ENCODE data around the gene BOK.
"Not testable (repeated sequence)": the region's sequence is repeated elsewhere in the genome, so short reads cannot be mapped to it uniquely, and the experiment has no call there.

BOK gene

GRCh38 chr2:241572915-241573651 lies 14.5 kb downstream of the BOK start:
- DNase-seq (ENCODE audit: low read depth): not testable (repeated sequence)

- DNase-seq (ENCODE audit: low read depth): no peak
Measured at GRCh38 chr2:241573741-241574140, 15.2 kb downstream of the BOK start.

GRCh38 chr2:241574911-241575623 lies 16.5 kb downstream of the BOK start:
- DNase-seq (ENCODE audit: low read depth): no peak

GRCh38 chr2:241575624-241576292 lies 17.2 kb downstream of the BOK start:
- no peak for DNase-seq (ENCODE audit: low read depth)

- no peak for DNase-seq (ENCODE audit: low read depth)
Measured at GRCh38 chr2:241576293-241576654, 17.7 kb downstream of the BOK start.

- DNase-seq (ENCODE audit: low read depth): peak; percentile 21
Measured at GRCh38 chr2:241577413-241578122, 19.0 kb downstream of the BOK start.

GRCh38 chr2:241579281-241579680 lies 20.7 kb downstream of the BOK start:
- DNase-seq (ENCODE audit: low read depth): no peak

GRCh38 chr2:241582328-241582727 lies 23.8 kb downstream of the BOK start:
- no peak for DNase-seq (ENCODE audit: low read depth)

GRCh38 chr2:241582806-241583205 lies 24.3 kb downstream of the BOK start:
- no peak for DNase-seq (ENCODE audit: low read depth)

GRCh38 chr2:241584436-241584835 lies 25.9 kb downstream of the BOK start:
- DNase-seq (ENCODE audit: low read depth): no peak

- DNase-seq (ENCODE audit: low read depth): no peak
Measured at GRCh38 chr2:241586564-241587264, 28.2 kb downstream of the BOK start.

GRCh38 chr2:241589863-241590262 lies 31.3 kb downstream of the BOK start:
- not testable (repeated sequence) for DNase-seq (ENCODE audit: low read depth)

- DNase-seq (ENCODE audit: low read depth): not testable (repeated sequence)
Measured at GRCh38 chr2:241590496-241591455, 32.2 kb downstream of the BOK start.

- DNase-seq (ENCODE audit: low read depth): no peak
Measured at GRCh38 chr2:241592126-241592845, 33.7 kb downstream of the BOK start.

GRCh38 chr2:241593271-241593670 lies 34.7 kb downstream of the BOK start:
- no peak for DNase-seq (ENCODE audit: low read depth)

- DNase-seq (ENCODE audit: low read depth): no peak
Measured at GRCh38 chr2:241595600-241596140, 37.1 kb downstream of the BOK start.

GRCh38 chr2:241597561-241597960 lies 39.0 kb downstream of the BOK start:
- DNase-seq (ENCODE audit: low read depth): no peak

- peak; percentile 29 for DNase-seq (ENCODE audit: low read depth)
Measured at GRCh38 chr2:241598061-241598460, 39.5 kb downstream of the BOK start.

GRCh38 chr2:241598487-241598886 lies 39.9 kb downstream of the BOK start:
- no peak for DNase-seq (ENCODE audit: low read depth)

- DNase-seq (ENCODE audit: low read depth): no peak
Measured at GRCh38 chr2:241599615-241600014, 41.1 kb downstream of the BOK start.
